Endometrial microvascular endothelial cells (primary cell): ENCODE results near the gene MKRN2OS. TPM values are rescaled to one million over a fixed set of nuclear protein-coding genes. Genes with fewer than 3 reads are reported as not detected.
"Not testable (repeated sequence)": the region's sequence is repeated elsewhere in the genome, so short reads cannot be mapped to it uniquely, and the experiment has no call there.

ENCODE experiments used
- in situ Hi-C: cut with HindIII; loops from 2 replicates; pipeline ENCODE4 v1.10.0; 2017; ENCODE audit warnings: low sequenced_read_pairs, low pct_unique_long_range_greater_than_20kb; ENCODE audit errors: inconsistent ontology term
- total RNA-seq: library from RNA; depleted of rRNA; stranded (reverse); fragments of >200 nt; gene quantifications from one replicate; pipeline ENCODE4 v1.2.3, GENCODE V29; 2015; ENCODE audit errors: inconsistent ontology term

Gene MKRN2OS
- total RNA-seq, 1 donor from 2014 or later = not detected

- in situ Hi-C loops = no loop called here
Measured at GRCh38 chr3:12568747-12569146, 23.4 kb upstream of the MKRN2OS start.

GRCh38 chr3:12566976-12567375, 21.7 kb upstream of the MKRN2OS start:
- in situ Hi-C loops = no loop called here

- in situ Hi-C loops = no loop called here
Measured at GRCh38 chr3:12562451-12562850, 17.2 kb upstream of the MKRN2OS start.

- in situ Hi-C loops = no loop called here
Measured at GRCh38 chr3:12561397-12561796, 16.1 kb upstream of the MKRN2OS start.

- in situ Hi-C loops = no loop called here
Measured at GRCh38 chr3:12560505-12561190, 15.3 kb upstream of the MKRN2OS start.

- in situ Hi-C loops = no loop called here
Measured at GRCh38 chr3:12559520-12559919, 14.2 kb upstream of the MKRN2OS start.

GRCh38 chr3:12558706-12559105, 13.4 kb upstream of the MKRN2OS start:
- in situ Hi-C loops = no loop called here

GRCh38 chr3:12557473-12558100, 12.3 kb upstream of the MKRN2OS start:
- in situ Hi-C loops = no loop called here

- in situ Hi-C loops = no loop called here
Measured at GRCh38 chr3:12556690-12557472, 11.6 kb upstream of the MKRN2OS start, which contains the start of gene MKRN2. Gene MKRN2 (plus strand): TSS chr3:12557087. CDS start chr3:12557151, 64 bp downstream.

GRCh38 chr3:12556314-12556689, 11.0 kb upstream of the MKRN2OS start:
- in situ Hi-C loops = no loop called here

GRCh38 chr3:12553921-12554391, 8.7 kb upstream of the MKRN2OS start:
- in situ Hi-C loops = no loop called here

GRCh38 chr3:12549971-12550760, 4.9 kb upstream of the MKRN2OS start:
- in situ Hi-C loops = no loop called here

GRCh38 chr3:12544652-12545472, 437 bp downstream of the MKRN2OS start:
- in situ Hi-C loops = no loop called here

GRCh38 chr3:12543497-12543896, 1.8 kb downstream of the MKRN2OS start:
- in situ Hi-C loops = not testable (repeated sequence)

GRCh38 chr3:12541625-12542024, 3.7 kb downstream of the MKRN2OS start:
- in situ Hi-C loops = no loop called here

- in situ Hi-C loops = no loop called here
Measured at GRCh38 chr3:12536423-12536822, 8.9 kb downstream of the MKRN2OS start.

- in situ Hi-C loops = no loop called here
Measured at GRCh38 chr3:12532182-12532581, 13.1 kb downstream of the MKRN2OS start.

GRCh38 chr3:12527757-12528143, 17.5 kb downstream of the MKRN2OS start:
- in situ Hi-C loops = no loop called here
